DND-41 (cell line): Measurements from ENCODE around the gene ZNF213.
"Not testable (repeated sequence)": the region's sequence is repeated elsewhere in the genome, so short reads cannot be mapped to it uniquely, and the experiment has no call there.

ENCODE experiments used
- EZH2 ChIP-seq: IDR thresholded peaks from 3 replicates; pipeline ENCODE4 v1.6.1; 2012; ENCODE audit warnings: borderline replicate concordance, low read depth, mild to moderate bottlenecking, moderate library complexity, low read length, inconsistent platforms; ENCODE audit not compliant: severe bottlenecking
- TF ChIP-seq, protein P1 (sequence below): IDR thresholded peaks from 2 replicates; pipeline ENCODE4 v1.5.1; 2012; ENCODE audit warnings: borderline replicate concordance, low read length, moderate library complexity, mild to moderate bottlenecking; ENCODE audit not compliant: poor library complexity, severe bottlenecking; ENCODE audit errors: extremely low read depth

DNA sequence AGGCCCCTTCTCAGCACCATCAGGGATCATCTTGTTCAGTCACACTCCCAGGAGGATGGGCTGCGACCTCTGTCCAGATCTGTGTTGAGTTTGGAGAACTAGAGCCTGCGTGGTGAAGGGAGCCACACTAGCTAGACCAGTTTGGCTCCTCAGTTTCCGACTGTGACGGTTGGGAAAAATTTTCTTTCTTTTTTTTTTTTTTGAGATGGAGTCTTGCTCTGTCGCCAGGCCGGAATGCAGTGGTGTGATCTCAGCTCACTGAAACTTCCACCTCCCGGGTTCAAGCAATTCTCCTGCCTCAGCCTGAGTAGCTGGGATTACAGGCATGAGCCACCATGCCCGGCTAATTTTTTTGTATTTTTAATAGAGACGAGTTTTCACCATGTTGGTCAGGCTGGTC is 4.7 kb downstream of the ZNF213 start:
- TF ChIP-seq, protein P1, sequence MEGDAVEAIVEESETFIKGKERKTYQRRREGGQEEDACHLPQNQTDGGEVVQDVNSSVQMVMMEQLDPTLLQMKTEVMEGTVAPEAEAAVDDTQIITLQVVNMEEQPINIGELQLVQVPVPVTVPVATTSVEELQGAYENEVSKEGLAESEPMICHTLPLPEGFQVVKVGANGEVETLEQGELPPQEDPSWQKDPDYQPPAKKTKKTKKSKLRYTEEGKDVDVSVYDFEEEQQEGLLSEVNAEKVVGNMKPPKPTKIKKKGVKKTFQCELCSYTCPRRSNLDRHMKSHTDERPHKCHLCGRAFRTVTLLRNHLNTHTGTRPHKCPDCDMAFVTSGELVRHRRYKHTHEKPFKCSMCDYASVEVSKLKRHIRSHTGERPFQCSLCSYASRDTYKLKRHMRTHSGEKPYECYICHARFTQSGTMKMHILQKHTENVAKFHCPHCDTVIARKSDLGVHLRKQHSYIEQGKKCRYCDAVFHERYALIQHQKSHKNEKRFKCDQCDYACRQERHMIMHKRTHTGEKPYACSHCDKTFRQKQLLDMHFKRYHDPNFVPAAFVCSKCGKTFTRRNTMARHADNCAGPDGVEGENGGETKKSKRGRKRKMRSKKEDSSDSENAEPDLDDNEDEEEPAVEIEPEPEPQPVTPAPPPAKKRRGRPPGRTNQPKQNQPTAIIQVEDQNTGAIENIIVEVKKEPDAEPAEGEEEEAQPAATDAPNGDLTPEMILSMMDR: not testable (repeated sequence)
- not testable (repeated sequence) for TF ChIP-seq EZH2
